HL-60 (cell line): ENCODE results near the gene DLG5.

Source experiments
- DNase-seq, 2 experiments: peaks; one replicate each; pipeline ENCODE4 v3.0.0-alpha.2; 2010 to 2020; ENCODE audit warnings: low read depth in 1 of 2, low spot score in 1 of 2
- H3K27ac ChIP-seq: fragments of 250-450 bp; sonication (Bioruptor Pico); replicated peaks from 2 replicates; pipeline ENCODE4 v1.5.1; 2020; ENCODE audit warnings: mild to moderate bottlenecking, moderate library complexity
- H3K27me3 ChIP-seq: fragments of 250-450 bp; sonication (Bioruptor Pico); 2 replicates; pipeline ENCODE4 v1.5.1; 2021; ENCODE audit warnings: mild to moderate bottlenecking, moderate library complexity; ENCODE audit not compliant: insufficient read depth, poor library complexity, severe bottlenecking
- H3K4me3 ChIP-seq: replicated peaks from 2 replicates; pipeline ENCODE4 v1.5.1; 2011; ENCODE audit warnings: mild to moderate bottlenecking, control low read depth, low read length; ENCODE audit not compliant: insufficient read depth
- GABPA ChIP-seq: IDR thresholded peaks from 2 replicates; pipeline ENCODE4 v1.6.1; 2012; ENCODE audit warnings: low read depth
- POLR2AphosphoS5 ChIP-seq: IDR thresholded peaks from 2 replicates; pipeline ENCODE4 v1.6.1; 2012; ENCODE audit warnings: low read depth
- REST ChIP-seq: IDR thresholded peaks from 2 replicates; pipeline ENCODE4 v1.6.1; 2012; ENCODE audit warnings: low read depth; ENCODE audit not compliant: insufficient replicate concordance
- SPI1 ChIP-seq: IDR thresholded peaks from 2 replicates; pipeline ENCODE4 v1.6.1; 2012; ENCODE audit warnings: low read depth, mild to moderate bottlenecking, borderline replicate concordance
- TF ChIP-seq, protein P1 (sequence below): IDR thresholded peaks from one replicate; pipeline ENCODE4 v1.5.1; 2011; ENCODE audit warnings: low read length, control low read depth, inconsistent platforms; ENCODE audit not compliant: insufficient read depth

The DLG5 gene

GRCh38 chr10:77969114-77969513, 42.6 kb upstream of the DLG5 start:
- TF ChIP-seq, protein P1, sequence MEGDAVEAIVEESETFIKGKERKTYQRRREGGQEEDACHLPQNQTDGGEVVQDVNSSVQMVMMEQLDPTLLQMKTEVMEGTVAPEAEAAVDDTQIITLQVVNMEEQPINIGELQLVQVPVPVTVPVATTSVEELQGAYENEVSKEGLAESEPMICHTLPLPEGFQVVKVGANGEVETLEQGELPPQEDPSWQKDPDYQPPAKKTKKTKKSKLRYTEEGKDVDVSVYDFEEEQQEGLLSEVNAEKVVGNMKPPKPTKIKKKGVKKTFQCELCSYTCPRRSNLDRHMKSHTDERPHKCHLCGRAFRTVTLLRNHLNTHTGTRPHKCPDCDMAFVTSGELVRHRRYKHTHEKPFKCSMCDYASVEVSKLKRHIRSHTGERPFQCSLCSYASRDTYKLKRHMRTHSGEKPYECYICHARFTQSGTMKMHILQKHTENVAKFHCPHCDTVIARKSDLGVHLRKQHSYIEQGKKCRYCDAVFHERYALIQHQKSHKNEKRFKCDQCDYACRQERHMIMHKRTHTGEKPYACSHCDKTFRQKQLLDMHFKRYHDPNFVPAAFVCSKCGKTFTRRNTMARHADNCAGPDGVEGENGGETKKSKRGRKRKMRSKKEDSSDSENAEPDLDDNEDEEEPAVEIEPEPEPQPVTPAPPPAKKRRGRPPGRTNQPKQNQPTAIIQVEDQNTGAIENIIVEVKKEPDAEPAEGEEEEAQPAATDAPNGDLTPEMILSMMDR: no peak
- TF ChIP-seq REST: no peak
- no peak for TF ChIP-seq POLR2AphosphoS5
- TF ChIP-seq SPI1: no peak
- TF ChIP-seq GABPA: no peak
- Histone ChIP-seq H3K27me3 (no peaks in the 10 kb centered on the region), H3K27ac (no peak overlapping the region)

DNA sequence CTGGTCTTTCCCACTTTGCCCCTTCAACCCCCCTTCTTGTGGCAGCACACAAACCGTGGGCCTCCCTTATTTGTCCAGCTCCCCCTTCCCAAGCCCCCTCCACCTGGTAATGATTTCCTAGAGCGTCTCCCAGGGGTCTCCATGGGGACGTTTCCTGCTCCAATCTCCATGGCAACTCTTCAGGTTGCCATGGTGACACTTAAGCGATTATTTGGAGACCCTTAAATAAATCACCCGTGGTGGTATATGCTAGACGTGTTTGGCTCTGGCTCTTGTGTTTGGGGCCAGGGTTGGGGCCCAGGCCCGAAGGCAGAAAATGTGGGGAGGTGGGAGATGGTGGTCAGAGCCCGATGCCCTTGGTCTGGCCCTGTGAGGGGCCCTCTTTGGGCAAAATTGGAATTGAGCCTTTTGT, 41.1 kb upstream of the DLG5 start:
- DNase-seq: no peak
- no peak overlapping the region for H3K27ac ChIP-seq
- no peaks in the 10 kb centered on the region for H3K27me3 ChIP-seq
- TF ChIP-seq, protein P1: no peak
- no peak for TF ChIP-seq SPI1
- TF ChIP-seq REST: no peak
- TF ChIP-seq GABPA: no peak
- TF ChIP-seq POLR2AphosphoS5: no peak
- H3K4me3 ChIP-seq: no peak overlapping the region

More at GRCh38 chr10:77969114-77969513, 42.6 kb upstream of the DLG5 start:
- DNase-seq: no peak
- H3K4me3 ChIP-seq: no peak overlapping the region

GRCh38 chr10:77965294-77965693, 38.7 kb upstream of the DLG5 start:
- TF ChIP-seq REST (no peak), POLR2AphosphoS5 (no peak), GABPA (no peak), SPI1 (no peak)
- TF ChIP-seq, protein P1: no peak
- Histone ChIP-seq H3K4me3 (no peak overlapping the region), H3K27ac (no peak overlapping the region), H3K27me3 (no peaks in the 10 kb centered on the region)
- DNase-seq: peak in 1 of 2 experiments; percentile 7
